ENCODE data around the gene FGF21. TPM values are rescaled to one million over a fixed set of nuclear protein-coding genes. Genes with fewer than 3 reads are reported as not detected.

The FGF21 gene
- total RNA-seq, 2 experiments from 2014 or later = not detected

DNA sequence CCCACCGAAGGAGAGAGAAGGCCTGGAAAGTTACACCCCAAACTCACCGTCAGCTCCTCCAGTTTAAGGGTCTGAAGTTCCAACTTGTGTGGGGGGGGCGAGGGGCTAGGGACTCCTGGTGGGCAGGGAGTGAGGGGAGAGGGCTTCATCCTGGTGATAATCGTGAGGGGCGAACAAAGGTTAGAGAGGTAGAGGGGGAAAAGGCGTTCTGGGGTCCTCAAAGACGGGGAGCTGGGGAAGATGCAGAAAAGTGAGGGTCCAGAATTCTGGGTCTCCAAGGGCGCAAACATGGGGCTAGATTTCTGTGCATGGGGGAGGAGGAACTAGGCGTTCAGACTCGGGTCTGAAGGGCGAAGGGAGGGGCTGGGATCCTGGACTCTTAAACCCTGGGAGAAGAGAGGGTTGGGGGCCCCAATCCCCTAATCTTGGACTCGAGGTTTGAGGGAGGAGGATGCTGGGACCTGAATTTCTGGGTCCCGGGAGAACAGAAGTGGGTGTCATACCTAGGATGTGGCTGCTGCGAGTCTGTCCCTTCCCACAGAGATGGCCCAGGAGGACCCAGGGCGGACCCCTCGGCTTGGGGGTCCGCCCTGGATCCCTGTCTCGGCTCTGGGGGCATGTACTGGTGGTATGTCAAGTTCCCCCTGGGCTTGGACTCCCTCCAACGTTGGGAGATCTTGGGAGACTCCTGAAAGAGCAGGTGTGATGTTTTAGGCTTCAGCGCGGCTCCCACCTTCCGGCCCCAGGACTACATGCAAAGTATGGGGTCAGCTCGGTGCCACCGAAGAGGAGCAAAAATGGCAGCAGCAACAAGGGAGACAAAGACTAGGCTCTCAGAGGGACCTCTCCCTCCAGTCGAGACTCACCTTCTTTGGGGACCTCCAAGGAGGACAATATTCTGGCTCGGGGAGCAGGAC lies 40.3 kb upstream of the FGF21 start:
- intact Hi-C loops (cut with DNase I, micrococcal nuclease) = loop anchor here (1.0 to 10.0 kb wide), 5 partner anchors 23 to 210 kb away; partner anchors contain the start of gene CA11 (in 1 of the 2)
- H3K36me3 Mint-ChIP-seq (ENCODE audit: low read depth) = no peaks in the 10 kb centered on the region
- CTCF ChIA-PET = interaction anchor here (1.0 to 2.2 kb wide), 2 partner anchors 24 to 80 kb away, joined by 3 to 6 read pairs; no protein-coding TSS in a partner anchor
- H3K4me3 ChIP-seq (ENCODE audit: low read length) = peak overlapping the region; percentile 68
- H3K4me3 Mint-ChIP-seq = peak overlapping the region; percentile 81
- H3K4me1 Mint-ChIP-seq (ENCODE audit: low read depth) = peaks cover 21% of the 10 kb centered on the region
- POLR2A ChIA-PET = interaction anchor here (0.7 to 2.9 kb wide), 7 partner anchors 10 to 279 kb away, joined by 3 to 21 read pairs (median 4); partner anchors contain the start of genes CA11 and RUVBL2
- H3K27ac ChIP-seq (ENCODE audit: low read depth in 1 of 2, low read length in 2 of 2) = peak overlapping the region; percentile 23 to 41
- peak in 1 of 14 experiments; percentile 37 for DNase-seq
- peak overlapping the region; percentile 50 for H3K27ac Mint-ChIP-seq
- H3K27me3 ChIP-seq (ENCODE audit: control insufficient read depth in 1 of 2, insufficient read depth in 2 of 2, low read length in 2 of 2) = no peaks in the 10 kb centered on the region
- no peaks in the 10 kb centered on the region for H3K36me3 ChIP-seq (ENCODE audit: insufficient read depth, low read length)
- no peaks in the 10 kb centered on the region for H3K9me3 Mint-ChIP-seq
- H3K4me1 ChIP-seq (ENCODE audit: insufficient read depth, low read length) = peaks cover 25% of the 10 kb centered on the region
- ATAC-seq (ENCODE audit: poor library complexity) = no peak
- no peaks in the 10 kb centered on the region for H3K9me3 ChIP-seq (ENCODE audit: control insufficient read depth in 1 of 2, insufficient read depth in 1 of 2, low read length in 2 of 2)
- TF ChIP-seq, protein P1, sequence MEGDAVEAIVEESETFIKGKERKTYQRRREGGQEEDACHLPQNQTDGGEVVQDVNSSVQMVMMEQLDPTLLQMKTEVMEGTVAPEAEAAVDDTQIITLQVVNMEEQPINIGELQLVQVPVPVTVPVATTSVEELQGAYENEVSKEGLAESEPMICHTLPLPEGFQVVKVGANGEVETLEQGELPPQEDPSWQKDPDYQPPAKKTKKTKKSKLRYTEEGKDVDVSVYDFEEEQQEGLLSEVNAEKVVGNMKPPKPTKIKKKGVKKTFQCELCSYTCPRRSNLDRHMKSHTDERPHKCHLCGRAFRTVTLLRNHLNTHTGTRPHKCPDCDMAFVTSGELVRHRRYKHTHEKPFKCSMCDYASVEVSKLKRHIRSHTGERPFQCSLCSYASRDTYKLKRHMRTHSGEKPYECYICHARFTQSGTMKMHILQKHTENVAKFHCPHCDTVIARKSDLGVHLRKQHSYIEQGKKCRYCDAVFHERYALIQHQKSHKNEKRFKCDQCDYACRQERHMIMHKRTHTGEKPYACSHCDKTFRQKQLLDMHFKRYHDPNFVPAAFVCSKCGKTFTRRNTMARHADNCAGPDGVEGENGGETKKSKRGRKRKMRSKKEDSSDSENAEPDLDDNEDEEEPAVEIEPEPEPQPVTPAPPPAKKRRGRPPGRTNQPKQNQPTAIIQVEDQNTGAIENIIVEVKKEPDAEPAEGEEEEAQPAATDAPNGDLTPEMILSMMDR (IDR thresholded peaks at IDR 0.05) = no peak
- H3K27me3 Mint-ChIP-seq = no peaks in the 10 kb centered on the region

DNA sequence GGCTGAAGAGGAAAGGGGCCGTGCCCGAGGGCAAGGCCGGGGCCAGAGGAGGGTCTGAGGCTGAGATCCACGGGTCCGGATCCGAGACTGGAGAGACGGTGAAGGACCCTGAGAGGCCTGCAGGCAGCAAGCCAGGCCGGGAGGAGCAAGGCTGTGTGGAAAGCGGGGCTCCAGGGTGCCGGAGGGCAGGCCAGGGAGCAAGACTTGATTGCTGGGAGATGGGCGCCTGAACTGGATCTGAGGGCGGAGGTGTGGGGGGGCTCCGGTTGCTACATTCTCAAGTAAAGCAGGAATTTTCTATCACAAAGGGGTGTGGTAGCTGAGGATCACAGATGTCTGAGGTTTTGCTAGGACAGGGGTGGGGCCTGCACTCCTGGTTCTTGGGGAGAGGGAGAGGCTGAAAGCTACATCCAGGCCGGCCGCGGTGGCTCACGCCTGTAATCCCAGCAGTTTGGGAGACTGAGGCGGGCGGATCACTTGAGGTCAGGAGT lies 39.6 kb upstream of the FGF21 start:
- H3K27ac Mint-ChIP-seq = no peak overlapping the region
- POLR2A ChIA-PET = interaction anchor here (0.9 kb wide), 1 partner anchor 69 kb away, joined by 3 read pairs; the partner anchor contains the start of gene CA11
- CTCF ChIA-PET = no interaction called here

More for the DNA sequence above, 39.6 kb upstream of the FGF21 start:
- intact Hi-C loops (cut with DNase I, micrococcal nuclease) = loop anchor here in 1 of 2 experiments (2.0 to 10.0 kb wide), 2 partner anchors 69 to 211 kb away; partner anchors contain the start of gene CA11
- Mint-ChIP-seq H3K4me3 (peak overlapping the region; percentile 65), H3K9me3 (no peaks in the 10 kb centered on the region), H3K4me1 (ENCODE audit: low read depth) (peaks cover 26% of the 10 kb centered on the region), H3K36me3 (ENCODE audit: low read depth) (no peaks in the 10 kb centered on the region), H3K27me3 (no peaks in the 10 kb centered on the region)
- no peaks in the 10 kb centered on the region for H3K36me3 ChIP-seq (ENCODE audit: insufficient read depth, low read length)
- no peak for ATAC-seq (ENCODE audit: poor library complexity)
- no peak overlapping the region for H3K27ac ChIP-seq (ENCODE audit: low read depth in 1 of 2, low read length in 2 of 2)
- no peaks in the 10 kb centered on the region for H3K9me3 ChIP-seq (ENCODE audit: control insufficient read depth in 1 of 2, insufficient read depth in 1 of 2, low read length in 2 of 2)
- TF ChIP-seq, protein P1 (IDR thresholded peaks at IDR 0.05) = no peak
- no peaks in the 10 kb centered on the region for H3K27me3 ChIP-seq (ENCODE audit: control insufficient read depth in 1 of 2, insufficient read depth in 2 of 2, low read length in 2 of 2)
- peaks cover 32% of the 10 kb centered on the region for H3K4me1 ChIP-seq (ENCODE audit: insufficient read depth, low read length)
- no peak overlapping the region for H3K4me3 ChIP-seq (ENCODE audit: low read length)
- DNase-seq = peak in 1 of 14 experiments; percentile 40

Data from CD4-positive, alpha-beta T cell (primary cell).